Endothelial cell of umbilical vein (primary cell): ENCODE data around the gene LOXL4. TPM values are rescaled to one million over a fixed set of nuclear protein-coding genes. Genes with fewer than 3 reads are reported as not detected.

Experiments used
- BruUV-seq: library from RNA; stranded (reverse); fragments of 400-500 nt; replicated peaks from 2 replicates; lab custom pipeline; 2021; lab: Mats Ljungman, UMichigan
- CTCF ChIA-PET: fragments of 300-600, 350-600 bp; sonication (Branson Sonifier 250); formaldehyde crosslinking; loops from one replicate; lab custom pipeline; 2021; ENCODE audit warnings: antibody characterized with exemption, inconsistent platforms; lab: Charles Lee
- POLR2A ChIA-PET: fragments of 300-600, 350-600 bp; sonication (Branson Sonifier 250); formaldehyde crosslinking; loops from one replicate; lab custom pipeline; 2021; ENCODE audit warnings: antibody characterized with exemption, inconsistent platforms; lab: Charles Lee
- DNase-seq: peaks from one replicate; pipeline ENCODE4 v3.0.0-alpha.2; 2011; ENCODE audit warnings: low read depth, low spot score
- FAIRE-seq: peaks from 2 replicates; lab custom pipeline; 2011; peaks lifted over from hg19 to GRCh38; lab: Jason Lieb, UNC
- H2AFZ ChIP-seq: 2 replicates; pipeline ENCODE4 v1.6.0; 2012; ENCODE audit warnings: low read depth, low read length, control low read depth, inconsistent platforms
- H3K27ac ChIP-seq: 2 replicates; pipeline ENCODE4 v1.5.1; 2011; ENCODE audit warnings: low read depth, mild to moderate bottlenecking, control low read depth, low read length, moderate library complexity; ENCODE audit not compliant: insufficient read depth
- H3K27me3 ChIP-seq, 2 experiments: 2 replicates each; pipeline versions ENCODE4 v1.6.0 to v1.6.1; 2011; ENCODE audit warnings: low read length in 2 of 2, mixed read lengths in 1 of 2; ENCODE audit not compliant: control insufficient read depth in 2 of 2, insufficient read depth in 2 of 2
- H3K36me3 ChIP-seq, 2 experiments: 2 replicates in 1 of 2; 3 replicates in 1 of 2; pipeline ENCODE4 v1.5.1; 2011; ENCODE audit warnings: low read length in 2 of 2, mild to moderate bottlenecking in 1 of 2, moderate library complexity in 1 of 2; ENCODE audit not compliant: control insufficient read depth in 2 of 2, insufficient read depth in 2 of 2; ENCODE audit errors: extremely low read depth in 1 of 2
- H3K4me1 ChIP-seq: 3 replicates; pipeline ENCODE4 v1.5.1; 2011; ENCODE audit warnings: mild to moderate bottlenecking, low read length; ENCODE audit not compliant: control insufficient read depth, insufficient read depth; ENCODE audit errors: extremely low read depth
- H3K4me2 ChIP-seq: 2 replicates; pipeline ENCODE4 v1.6.1; 2011; ENCODE audit warnings: low read length, control low read depth, mixed read lengths; ENCODE audit not compliant: insufficient read depth
- H3K4me3 ChIP-seq, 3 experiments: fragments of 200-600 bp in 1 of 3; sonication (generic), shearing (Covaris generic) in 1 of 3; replicated peaks in 1 of 3; 2 replicates each; pipeline ENCODE4 v1.5.1; 2011 to 2016; ENCODE audit warnings: control low read depth in 3 of 3, low read length in 3 of 3, mild to moderate bottlenecking in 2 of 3, inconsistent platforms in 1 of 3, low read depth in 1 of 3, moderate library complexity in 1 of 3; ENCODE audit not compliant: insufficient read depth in 1 of 3
- H3K79me2 ChIP-seq: 2 replicates; pipeline ENCODE4 v1.6.0; 2012; ENCODE audit warnings: low read length, inconsistent platforms; ENCODE audit not compliant: control insufficient read depth, insufficient read depth
- H3K9ac ChIP-seq: replicated peaks from 2 replicates; pipeline ENCODE3; 2011; ENCODE audit warnings: low read length, control low read depth; ENCODE audit not compliant: insufficient read depth; ENCODE audit errors: extremely low read depth
- H3K9me1 ChIP-seq: replicated peaks from 3 replicates; pipeline ENCODE4 v1.6.0; 2011; ENCODE audit warnings: mild to moderate bottlenecking, low read length; ENCODE audit not compliant: control insufficient read depth, insufficient read depth; ENCODE audit errors: extremely low read depth
- H3K9me3 ChIP-seq: replicated peaks from 2 replicates; pipeline ENCODE4 v1.5.1; 2012; ENCODE audit warnings: low read length, inconsistent platforms; ENCODE audit not compliant: control insufficient read depth, insufficient read depth
- H4K20me1 ChIP-seq: replicated peaks from 2 replicates; pipeline ENCODE3; 2011; ENCODE audit warnings: mild to moderate bottlenecking, low read length; ENCODE audit not compliant: control insufficient read depth, insufficient read depth; ENCODE audit errors: extremely low read depth
- CTCF ChIP-seq, 2 donors: IDR thresholded peaks; 1 replicate in 1 of 2; 2 replicates in 1 of 2; pipeline ENCODE4 v1.5.1; 2011; ENCODE audit warnings: low read length in 2 of 2, mild to moderate bottlenecking in 2 of 2, moderate library complexity in 2 of 2, control low read depth in 1 of 2, inconsistent platforms in 1 of 2, low read depth in 1 of 2; ENCODE audit not compliant: insufficient read depth in 1 of 2; ENCODE audit errors: extremely low read depth in 1 of 2
- EZH2 ChIP-seq: IDR thresholded peaks from 2 replicates; pipeline ENCODE4 v1.6.1; 2012; ENCODE audit warnings: borderline replicate concordance, low read depth, mild to moderate bottlenecking, moderate library complexity, low read length, inconsistent platforms; ENCODE audit not compliant: severe bottlenecking
- FOS ChIP-seq: IDR thresholded peaks from 2 replicates; pipeline ENCODE4 v1.6.1; 2011; ENCODE audit warnings: mild to moderate bottlenecking, low read length, moderate library complexity, borderline replicate concordance; ENCODE audit not compliant: insufficient read depth
- GATA2 ChIP-seq: IDR thresholded peaks from 2 replicates; pipeline ENCODE4 v1.7.0; 2011; ENCODE audit warnings: low read depth, mild to moderate bottlenecking, moderate library complexity, mixed read lengths, low read length; ENCODE audit not compliant: insufficient read length, insufficient read depth
- JUN ChIP-seq: IDR thresholded peaks from 2 replicates; pipeline ENCODE4 v1.6.1; 2011; ENCODE audit warnings: borderline replicate concordance, low read depth; ENCODE audit not compliant: insufficient read length, insufficient read depth
- MAX ChIP-seq: IDR thresholded peaks from 2 replicates; pipeline ENCODE4 v1.6.1; 2011; ENCODE audit not compliant: insufficient read depth, insufficient read length
- MYC ChIP-seq: IDR thresholded peaks from one replicate; pipeline ENCODE4 v1.6.1; 2011; ENCODE audit warnings: mild to moderate bottlenecking, low read depth, low read length
- POLR2A ChIP-seq: IDR thresholded peaks from 2 replicates; pipeline ENCODE4 v1.6.1; 2012; ENCODE audit warnings: low read depth, mild to moderate bottlenecking, control low read depth, low read length
- POLR2AphosphoS5 ChIP-seq: IDR thresholded peaks from 2 replicates; pipeline ENCODE4 v1.6.1; 2012; ENCODE audit warnings: low read depth, mild to moderate bottlenecking, control low read depth, low read length, moderate library complexity; ENCODE audit not compliant: insufficient read depth
- dilution Hi-C: fragments of 300-500 bp; cut with MboI; formaldehyde crosslinking; loops from one replicate; pipeline ENCODE4 v1.15.0; 2019; ENCODE audit warnings: low sequenced_read_pairs; ENCODE audit not compliant: extremely low pct_ligation_motif_present
- intact Hi-C: fragments of 100-400 bp; cut with micrococcal nuclease; formaldehyde crosslinking; loops from one replicate; pipeline ENCODE4 v1.10.0; 2022
- polyA plus RNA-seq, 4 experiments: library from polyadenylated mRNA; depleted of rRNA in 3 of 4; stranded (reverse) in 3 of 4; unstranded in 1 of 4; fragments of >200 nt; gene quantifications; 2 replicates each; pipeline versions ENCODE4 v1.2.1 to v1.2.3, GENCODE V29; 2011 to 2012; ENCODE audit warnings: missing spikeins in 1 of 4
- total RNA-seq: library from RNA; stranded (reverse); gene quantifications from 2 replicates; pipeline ENCODE4 v1.2.3, GENCODE V29; 2021

The LOXL4 gene
- total and polyA plus RNA-seq, 2 donors (not counting 3 experiments of a cell fraction or from before 2014, with no cell fraction given): 1.4 to 1.9 TPM

DNA sequence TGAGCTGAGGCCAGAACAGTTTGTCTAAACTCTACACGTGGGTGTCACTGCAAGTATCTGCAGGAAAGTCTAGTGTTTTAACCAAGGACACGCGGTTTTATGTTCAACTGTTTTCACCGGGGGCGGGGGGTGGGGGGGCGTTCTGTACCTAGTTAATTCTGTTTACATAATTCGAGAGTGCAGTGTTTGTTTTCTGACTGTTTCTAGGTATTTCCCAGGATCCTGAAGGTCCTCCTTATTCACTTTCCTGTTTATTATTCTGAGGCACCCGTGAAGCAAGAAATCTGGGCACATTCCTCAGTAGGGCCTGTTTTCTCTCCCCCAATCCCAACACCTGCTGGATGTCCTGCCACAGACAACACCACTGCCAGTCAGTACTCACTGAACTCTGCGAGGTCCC lies 7.6 kb downstream of the LOXL4 start:
- H3K9me3 ChIP-seq: no peaks in the 10 kb centered on the region
- intact Hi-C loops: loop anchor here (5.0 kb wide), 1 partner anchor 402 kb away; no protein-coding TSS in a partner anchor
- DNase-seq (no peak), FAIRE-seq (no peak)
- no peaks in the 10 kb centered on the region for H3K36me3 ChIP-seq
- H3K9ac ChIP-seq: no peak overlapping the region
- BruUV-seq: no TSS peak
- H3K27ac ChIP-seq: no peak overlapping the region
- dilution Hi-C loops: no loop called here
- ChIA-PET CTCF (interaction anchor here (6.3 kb wide), 1 partner anchor 49 kb away, joined by 73 read pairs; no protein-coding TSS in a partner anchor), POLR2A (no interaction called here)
- no peaks in the 10 kb centered on the region for H3K27me3 ChIP-seq
- H3K4me3 ChIP-seq: no peak overlapping the region
- no peaks in the 10 kb centered on the region for H3K9me1 ChIP-seq
- H3K79me2 ChIP-seq: no peaks in the 10 kb centered on the region
- H4K20me1 ChIP-seq: no peaks in the 10 kb centered on the region
- no peak overlapping the region for H2AFZ ChIP-seq
- no peak for TF ChIP-seq POLR2A
- TF ChIP-seq POLR2AphosphoS5: no peak
- TF ChIP-seq JUN: no peak
- TF ChIP-seq GATA2: no peak
- no peak for TF ChIP-seq MYC
- no peak for TF ChIP-seq FOS
- TF ChIP-seq CTCF (IDR thresholded peaks at IDR 0.05; ENCODE audit: extremely low read depth in 1 of 2, insufficient read depth in 1 of 2, low read depth in 1 of 2, low read length in 2 of 2): no peak
- TF ChIP-seq MAX: no peak
- no peak for TF ChIP-seq EZH2
- no peak overlapping the region for H3K4me2 ChIP-seq
- no peaks in the 10 kb centered on the region for H3K4me1 ChIP-seq
